ENCODE measurements around the gene DPF3. TPM values are rescaled to one million over a fixed set of nuclear protein-coding genes. Genes with fewer than 3 reads are reported as not detected.

DPF3 gene
- total RNA-seq, 2 experiments from 2014 or later, result 10.3 to 10.7 TPM

DNA sequence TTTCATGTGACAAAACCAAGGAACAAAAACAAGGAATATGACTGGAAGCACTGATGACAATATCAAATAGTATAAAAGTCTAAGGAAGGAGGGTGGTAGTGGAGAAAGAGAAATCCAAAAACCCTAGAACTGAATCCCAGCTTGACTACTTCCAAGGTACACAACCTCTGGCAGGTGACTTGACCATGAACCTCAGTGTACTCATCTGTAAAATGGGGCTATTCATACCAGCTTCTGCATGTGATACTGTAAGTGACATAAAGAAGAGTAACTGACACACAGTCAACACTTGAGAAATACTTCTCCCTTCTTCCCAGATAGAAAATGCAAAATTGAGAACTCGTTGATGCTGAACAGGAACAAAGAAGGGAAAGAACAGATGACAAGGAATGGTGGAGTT is 10.3 kb upstream of the DPF3 start:
- H3K9me3 Mint-ChIP-seq (ENCODE audit: insufficient read depth), result no peaks in the 10 kb centered on the region
- ChIA-PET POLR2A (interaction anchor here (0.6 to 1.3 kb wide), 2 partner anchors 9 to 47 kb away, joined by 3 read pairs; no protein-coding TSS in a partner anchor), CTCF (interaction anchor here (0.8 to 5.0 kb wide), 20 partner anchors 8 to 880 kb away, joined by 3 to 209 read pairs (median 4); partner anchors contain the start of gene DPF3)
- peaks cover 18% of the 10 kb centered on the region for H3K4me1 Mint-ChIP-seq (ENCODE audit: low read depth)
- H3K36me3 Mint-ChIP-seq (ENCODE audit: low read depth), result no peaks in the 10 kb centered on the region
- H3K27me3 Mint-ChIP-seq (ENCODE audit: low read depth), result peaks cover 43% of the 10 kb centered on the region
- no peak overlapping the region for H3K4me3 Mint-ChIP-seq
- no peak for ATAC-seq
- DNase-seq, result no peak
- no peak overlapping the region for H3K27ac Mint-ChIP-seq

DNA sequence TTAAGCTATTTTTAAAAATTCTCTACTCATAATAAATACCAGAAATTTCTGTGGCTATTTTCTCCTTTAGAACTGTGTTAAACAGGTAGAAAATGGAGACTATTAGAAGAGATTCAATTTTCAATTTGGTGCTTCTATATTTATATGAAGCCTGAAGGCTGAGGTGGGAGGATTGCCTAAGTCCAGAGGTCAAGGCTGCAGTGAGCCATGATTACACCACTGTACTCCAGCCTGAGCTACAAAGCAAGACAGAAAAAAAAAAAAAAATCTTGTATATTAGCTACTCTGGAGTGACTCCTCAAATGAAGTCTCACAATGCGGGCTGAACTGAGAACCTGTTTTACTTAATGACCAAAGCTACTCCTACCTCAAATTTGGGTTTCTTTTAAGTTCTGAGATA is 9.8 kb upstream of the DPF3 start:
- ATAC-seq (no peak), DNase-seq (no peak)
- no peaks in the 10 kb centered on the region for H3K9me3 Mint-ChIP-seq (ENCODE audit: insufficient read depth)
- POLR2A ChIA-PET, result interaction anchor here (0.6 to 1.3 kb wide), 2 partner anchors 9 to 47 kb away, joined by 3 read pairs; no protein-coding TSS in a partner anchor
- CTCF ChIA-PET, result interaction anchor here (0.8 to 5.0 kb wide), 16 partner anchors 9 to 880 kb away, joined by 3 to 209 read pairs (median 4); partner anchors contain the start of gene DPF3
- peaks cover 20% of the 10 kb centered on the region for H3K4me1 Mint-ChIP-seq (ENCODE audit: low read depth)
- no peak overlapping the region for H3K27ac Mint-ChIP-seq
- no peaks in the 10 kb centered on the region for H3K36me3 Mint-ChIP-seq (ENCODE audit: low read depth)
- no peak overlapping the region for H3K4me3 Mint-ChIP-seq
- peaks cover 44% of the 10 kb centered on the region for H3K27me3 Mint-ChIP-seq (ENCODE audit: low read depth)

DNA sequence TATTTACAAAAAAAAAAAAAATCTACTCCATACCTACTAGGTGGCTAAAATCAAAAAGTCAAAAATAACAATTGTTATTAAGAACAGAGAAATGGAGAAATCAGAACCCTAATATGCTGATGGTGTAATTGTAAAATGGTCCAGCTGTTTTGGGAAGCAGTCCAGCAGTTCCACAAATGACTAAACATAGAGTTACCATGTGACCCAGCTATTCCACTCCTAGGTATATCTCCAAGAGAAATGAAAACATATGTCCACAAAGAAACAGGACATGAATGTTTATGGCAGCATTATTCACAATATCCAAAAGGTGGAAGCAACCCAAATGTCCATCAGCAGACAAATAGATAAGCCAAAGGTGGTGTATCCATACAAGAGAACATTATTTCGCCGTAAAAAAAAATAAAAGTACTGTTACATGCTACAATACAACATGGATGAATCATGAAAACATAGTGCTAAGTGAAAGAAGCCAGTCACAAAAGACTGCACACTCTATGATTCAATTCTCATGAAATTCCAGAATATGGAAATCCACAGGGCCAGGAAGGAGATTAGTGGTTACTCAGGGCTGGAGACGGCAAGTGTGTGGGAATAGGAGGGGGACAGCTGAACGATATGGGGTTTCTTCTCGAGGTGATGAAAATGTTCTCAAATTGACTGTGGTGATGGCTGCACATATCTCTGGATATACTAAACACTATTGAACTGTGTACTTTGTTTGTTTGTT is 9.1 kb upstream of the DPF3 start:
- Mint-ChIP-seq H3K9me3 (ENCODE audit: insufficient read depth) (no peaks in the 10 kb centered on the region), H3K4me1 (ENCODE audit: low read depth) (peaks cover 20% of the 10 kb centered on the region), H3K4me3 (no peak overlapping the region), H3K27me3 (ENCODE audit: low read depth) (peaks cover 42% of the 10 kb centered on the region), H3K27ac (no peak overlapping the region), H3K36me3 (ENCODE audit: low read depth) (no peaks in the 10 kb centered on the region)
- ATAC-seq (no peak), DNase-seq (no peak)
- CTCF ChIA-PET, result interaction anchor here (0.6 to 5.0 kb wide), 10 partner anchors 9 to 429 kb away, joined by 3 to 209 read pairs (median 6); partner anchors contain the start of gene DPF3
- POLR2A ChIA-PET, result no interaction called here

DNA sequence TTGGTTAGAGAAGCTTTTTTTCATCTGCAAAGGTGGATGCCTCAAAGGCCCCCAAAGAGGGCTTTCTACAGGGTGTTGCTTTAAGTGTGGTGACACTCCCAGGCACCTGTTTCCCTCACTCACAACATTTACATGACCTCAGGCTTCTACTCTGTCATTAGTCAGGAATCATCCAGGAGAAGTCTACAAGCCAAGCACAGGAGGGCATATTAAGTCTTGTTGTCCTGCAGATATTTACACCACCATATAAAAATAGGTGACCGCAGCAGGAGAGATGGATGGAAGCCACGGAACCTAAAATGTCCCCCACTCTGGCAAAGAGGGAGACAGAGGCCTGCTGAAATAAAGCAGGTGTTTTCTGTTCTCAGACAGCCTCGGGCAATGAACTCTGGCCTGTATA is 7.5 kb upstream of the DPF3 start:
- H3K9me3 Mint-ChIP-seq (ENCODE audit: insufficient read depth), result no peaks in the 10 kb centered on the region
- ChIA-PET POLR2A (no interaction called here), CTCF (interaction anchor here (1.0 kb wide), 1 partner anchor 387 kb away, joined by 3 read pairs; no protein-coding TSS in a partner anchor)
- ATAC-seq (no peak), DNase-seq (no peak)
- H3K27ac Mint-ChIP-seq, result no peak overlapping the region
- peaks cover 43% of the 10 kb centered on the region for H3K27me3 Mint-ChIP-seq (ENCODE audit: low read depth)
- H3K36me3 Mint-ChIP-seq (ENCODE audit: low read depth), result no peaks in the 10 kb centered on the region
- peaks cover 11% of the 10 kb centered on the region for H3K4me1 Mint-ChIP-seq (ENCODE audit: low read depth)
- no peak overlapping the region for H3K4me3 Mint-ChIP-seq

DNA sequence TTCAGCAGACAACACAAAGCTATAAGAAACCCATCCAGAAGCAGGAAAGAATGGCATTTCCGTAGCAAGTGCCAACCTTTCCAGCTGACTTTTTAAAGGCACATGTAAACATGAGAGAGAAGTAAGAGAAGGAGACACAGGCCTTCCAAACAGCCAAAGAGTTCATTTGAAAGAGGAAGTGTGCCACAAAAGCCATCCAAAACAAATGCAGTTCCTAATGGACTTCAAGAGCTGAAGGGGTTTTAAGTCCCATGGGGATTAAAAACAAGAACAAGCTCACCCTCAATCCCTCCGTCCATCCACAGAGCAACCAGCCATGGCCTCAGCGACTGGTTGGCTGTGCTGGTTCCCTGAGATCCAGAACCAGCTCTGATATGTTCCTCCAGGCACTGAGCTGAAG is 4.5 kb upstream of the DPF3 start:
- DNase-seq (no peak), ATAC-seq (no peak)
- no peak overlapping the region for H3K4me3 Mint-ChIP-seq
- no peaks in the 10 kb centered on the region for H3K9me3 Mint-ChIP-seq (ENCODE audit: insufficient read depth)
- no peak overlapping the region for H3K27ac Mint-ChIP-seq
- no peaks in the 10 kb centered on the region for H3K36me3 Mint-ChIP-seq (ENCODE audit: low read depth)
- peaks cover 15% of the 10 kb centered on the region for H3K4me1 Mint-ChIP-seq (ENCODE audit: low read depth)
- POLR2A ChIA-PET, result interaction anchor here (0.6 kb wide), 1 partner anchor 14 kb away, joined by 3 read pairs; no protein-coding TSS in a partner anchor
- H3K27me3 Mint-ChIP-seq (ENCODE audit: low read depth), result peaks cover 46% of the 10 kb centered on the region
- CTCF ChIA-PET, result interaction anchor here (1.2 to 4.8 kb wide), 2 partner anchors 380 to 384 kb away, joined by 6 to 22 read pairs; no protein-coding TSS in a partner anchor

DNA sequence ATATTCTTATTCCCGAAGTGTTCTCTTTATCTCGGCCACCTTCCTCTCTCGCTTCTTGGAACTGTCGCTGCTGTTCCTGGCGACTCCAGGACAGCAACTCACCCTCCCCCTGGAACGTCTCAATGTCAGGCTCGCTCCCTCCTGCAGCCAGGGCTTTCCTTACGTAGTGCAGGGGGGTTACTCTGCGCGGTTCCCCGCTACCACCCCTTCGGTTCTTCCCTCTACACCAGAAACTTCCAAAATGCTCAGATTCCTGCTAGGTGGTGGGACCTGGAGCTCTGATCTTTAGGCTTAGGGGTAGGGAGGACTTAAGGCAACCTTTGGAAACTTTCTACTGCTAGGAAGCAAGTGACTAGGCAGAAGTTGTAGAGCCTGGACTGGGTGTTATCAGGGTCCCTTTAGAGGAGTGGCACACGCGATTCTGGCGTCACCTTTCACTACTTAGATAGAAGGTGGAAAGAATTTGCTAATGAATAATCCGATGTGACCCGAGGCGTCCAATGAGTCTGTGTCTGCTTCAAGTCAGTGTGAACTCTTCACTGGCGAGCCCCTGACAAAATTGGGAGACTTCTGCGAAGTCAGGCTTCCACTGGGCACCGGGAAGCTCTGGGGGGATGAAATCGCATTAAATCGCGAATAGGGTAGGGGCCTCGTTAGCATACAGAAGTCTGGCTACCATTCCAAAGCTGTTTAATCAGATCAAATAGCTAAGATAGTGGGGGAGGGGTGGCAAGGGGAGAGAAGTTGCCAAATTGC is 900 bp upstream of the DPF3 start:
- H3K4me1 Mint-ChIP-seq (ENCODE audit: low read depth), result peaks cover 30% of the 10 kb centered on the region
- no peak for ATAC-seq
- peak overlapping the region; percentile 97 for H3K4me3 Mint-ChIP-seq
- H3K27me3 Mint-ChIP-seq (ENCODE audit: low read depth), result peaks cover 52% of the 10 kb centered on the region
- no peak overlapping the region for H3K27ac Mint-ChIP-seq
- DNase-seq, result peak; percentile 27
- POLR2A ChIA-PET, result interaction anchor here (0.6 to 1.1 kb wide), 2 partner anchors 9 to 344 kb away, joined by 3 read pairs; no protein-coding TSS in a partner anchor
- no peaks in the 10 kb centered on the region for H3K9me3 Mint-ChIP-seq (ENCODE audit: insufficient read depth)
- H3K36me3 Mint-ChIP-seq (ENCODE audit: low read depth), result peaks cover 3% of the 10 kb centered on the region
- CTCF ChIA-PET, result interaction anchor here (0.6 to 2.6 kb wide), 8 partner anchors 9 to 433 kb away, joined by 3 to 24 read pairs (median 4); no protein-coding TSS in a partner anchor

DNA sequence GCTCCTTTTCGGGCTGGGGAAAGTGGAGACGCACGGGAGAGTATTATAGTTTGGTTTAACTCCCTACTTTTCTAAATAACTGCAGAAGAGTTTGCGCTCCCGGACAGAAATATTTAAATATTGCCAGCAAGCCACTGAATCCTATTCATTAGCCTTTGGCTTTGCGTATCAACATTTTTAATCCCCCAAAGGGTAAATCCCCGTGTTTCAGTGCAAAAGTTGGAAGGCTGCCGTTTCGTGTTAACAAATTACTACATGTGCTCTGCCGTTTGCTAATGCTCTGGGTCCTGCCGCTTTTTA is 372 bp upstream of the DPF3 start:
- CTCF ChIA-PET, result interaction anchor here (0.9 to 2.6 kb wide), 6 partner anchors 10 to 432 kb away, joined by 3 to 24 read pairs (median 6); no protein-coding TSS in a partner anchor
- Mint-ChIP-seq H3K4me1 (ENCODE audit: low read depth) (peaks cover 34% of the 10 kb centered on the region), H3K27ac (peak overlapping the region; percentile 76), H3K4me3 (peak overlapping the region; percentile 97), H3K27me3 (ENCODE audit: low read depth) (peaks cover 53% of the 10 kb centered on the region), H3K36me3 (ENCODE audit: low read depth) (peaks cover 3% of the 10 kb centered on the region), H3K9me3 (ENCODE audit: insufficient read depth) (no peaks in the 10 kb centered on the region)
- POLR2A ChIA-PET, result interaction anchor here (0.6 to 1.1 kb wide), 3 partner anchors 318 to 456 kb away, joined by 3 read pairs; no protein-coding TSS in a partner anchor
- no peak for DNase-seq
- no peak for ATAC-seq

DNA sequence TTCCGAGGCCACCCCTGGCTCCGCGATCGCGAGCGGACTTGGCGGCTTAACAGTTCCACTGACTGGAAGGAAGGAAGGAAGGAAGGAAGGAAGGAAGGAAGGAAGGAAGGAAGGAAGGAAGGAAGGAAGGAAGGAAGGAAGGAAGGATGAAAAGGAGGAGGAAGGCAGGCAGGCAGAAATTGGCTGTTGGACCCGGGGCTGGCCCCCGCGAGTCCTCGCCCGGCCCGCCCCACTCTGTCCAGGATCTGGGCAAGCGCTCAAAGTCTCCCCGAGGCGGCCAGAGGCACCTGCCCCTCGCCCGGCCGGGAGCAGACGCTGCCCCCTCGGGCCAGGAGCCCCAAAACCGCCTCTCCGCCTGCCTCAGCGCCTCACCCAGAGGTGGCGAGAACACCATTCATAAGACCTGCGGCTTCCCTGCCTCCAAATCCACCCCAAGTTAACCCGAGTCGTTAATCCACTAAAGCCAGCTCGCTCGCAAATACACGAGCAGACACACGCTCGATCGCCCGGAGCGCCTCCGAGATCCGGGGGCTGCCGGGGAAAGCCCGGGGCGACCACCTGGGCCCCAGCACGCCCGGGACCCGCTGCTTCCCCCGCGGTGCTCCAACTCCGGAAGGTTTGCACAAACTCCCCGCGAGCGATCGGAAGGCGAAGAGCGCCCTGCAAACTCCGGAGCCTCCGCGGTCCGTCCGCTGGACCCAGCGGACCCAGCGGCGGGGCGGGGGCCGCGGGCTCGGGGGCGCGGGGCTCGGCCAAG is 844 bp downstream of the DPF3 start:
- peaks cover 44% of the 10 kb centered on the region for H3K4me1 Mint-ChIP-seq (ENCODE audit: low read depth)
- H3K36me3 Mint-ChIP-seq (ENCODE audit: low read depth), result peaks cover 3% of the 10 kb centered on the region
- H3K9me3 Mint-ChIP-seq (ENCODE audit: insufficient read depth), result no peaks in the 10 kb centered on the region
- H3K27ac Mint-ChIP-seq, result peak overlapping the region; percentile 81
- ChIA-PET CTCF (interaction anchor here (1.0 to 2.6 kb wide), 6 partner anchors 9 to 383 kb away, joined by 3 to 24 read pairs (median 4); no protein-coding TSS in a partner anchor), POLR2A (interaction anchor here (0.8 to 1.1 kb wide), 2 partner anchors 233 to 316 kb away, joined by 3 read pairs; no protein-coding TSS in a partner anchor)
- ATAC-seq (peak; percentile 24), DNase-seq (peak; percentile 49)
- peaks cover 59% of the 10 kb centered on the region for H3K27me3 Mint-ChIP-seq (ENCODE audit: low read depth)
- peak overlapping the region; percentile 90 for H3K4me3 Mint-ChIP-seq

DNA sequence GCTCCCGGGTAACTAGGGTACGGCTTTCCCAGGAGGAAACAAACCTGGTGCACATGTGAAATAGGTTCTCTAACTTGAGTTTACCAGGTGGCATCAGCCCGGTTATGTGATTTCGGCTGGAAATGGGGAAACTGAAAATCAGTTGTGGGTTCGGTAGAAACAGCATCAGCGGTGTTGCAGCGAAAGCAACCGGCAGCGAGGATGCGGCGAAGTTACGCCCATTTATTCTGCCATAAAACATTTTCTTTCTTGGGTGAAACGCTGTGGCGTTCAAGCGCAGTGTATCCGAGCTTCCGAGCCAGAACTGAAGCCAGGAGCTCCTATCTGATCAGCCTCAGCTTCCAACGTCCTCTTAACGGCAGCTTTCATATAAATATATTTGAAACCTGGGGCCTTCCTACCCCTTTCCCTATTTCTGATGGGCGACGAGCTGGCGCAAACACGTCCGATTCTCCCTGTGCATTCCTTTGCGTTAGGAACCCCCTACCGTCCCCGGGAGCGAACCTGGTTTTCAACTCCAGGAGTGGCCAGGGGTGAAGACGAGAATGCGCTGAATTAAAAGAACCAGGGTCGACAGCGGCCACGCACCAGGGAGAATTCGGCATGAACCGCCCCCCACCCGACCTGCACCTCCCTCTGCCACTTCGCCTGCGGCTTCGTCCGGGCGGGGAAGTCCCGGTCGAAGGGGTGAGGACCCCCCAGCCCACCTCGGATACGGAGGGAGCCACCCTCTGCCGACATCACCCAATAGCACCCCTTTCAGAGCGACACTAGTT is 1.6 kb downstream of the DPF3 start:
- peaks cover 61% of the 10 kb centered on the region for H3K27me3 Mint-ChIP-seq (ENCODE audit: low read depth)
- peak overlapping the region; percentile 81 for H3K27ac Mint-ChIP-seq
- peaks cover 5% of the 10 kb centered on the region for H3K36me3 Mint-ChIP-seq (ENCODE audit: low read depth)
- H3K4me3 Mint-ChIP-seq, result peak overlapping the region; percentile 90
- ChIA-PET POLR2A (interaction anchor here (0.8 kb wide), 1 partner anchor 232 kb away, joined by 3 read pairs; no protein-coding TSS in a partner anchor), CTCF (interaction anchor here (0.9 to 1.4 kb wide), 3 partner anchors 13 to 416 kb away, joined by 3 to 4 read pairs (median 3); no protein-coding TSS in a partner anchor)
- peaks cover 49% of the 10 kb centered on the region for H3K4me1 Mint-ChIP-seq (ENCODE audit: low read depth)
- no peak for ATAC-seq
- peak; percentile 56 for DNase-seq
- H3K9me3 Mint-ChIP-seq (ENCODE audit: insufficient read depth), result no peaks in the 10 kb centered on the region

DNA sequence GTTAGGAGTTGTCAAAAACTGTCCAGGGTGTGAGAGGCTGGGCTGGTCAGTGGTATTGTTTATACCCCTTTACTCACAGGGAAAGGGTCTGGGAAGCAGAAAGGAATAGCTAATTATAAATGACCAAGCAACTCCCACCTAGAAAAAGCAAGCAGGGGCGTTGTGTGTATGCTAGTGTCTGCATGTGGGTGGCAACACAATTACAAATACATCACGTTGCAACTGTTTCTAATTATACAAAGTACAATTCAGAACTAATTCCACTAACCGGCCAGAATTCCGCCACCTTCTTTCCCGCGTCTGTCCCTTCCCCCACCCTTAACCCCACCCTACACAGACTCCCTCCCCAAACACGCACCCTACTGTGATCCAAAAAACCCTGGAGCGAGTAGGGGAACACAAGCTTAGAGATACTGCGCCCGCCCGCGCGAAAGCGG is 2.2 kb downstream of the DPF3 start:
- H3K4me3 Mint-ChIP-seq, result peak overlapping the region; percentile 90
- DNase-seq (no peak), ATAC-seq (no peak)
- peaks cover 49% of the 10 kb centered on the region for H3K4me1 Mint-ChIP-seq (ENCODE audit: low read depth)
- H3K27ac Mint-ChIP-seq, result no peak overlapping the region
- ChIA-PET POLR2A (no interaction called here), CTCF (interaction anchor here (0.9 to 1.5 kb wide), 7 partner anchors 12 to 415 kb away, joined by 3 to 7 read pairs (median 4); no protein-coding TSS in a partner anchor)
- H3K27me3 Mint-ChIP-seq (ENCODE audit: low read depth), result peaks cover 58% of the 10 kb centered on the region
- peaks cover 10% of the 10 kb centered on the region for H3K36me3 Mint-ChIP-seq (ENCODE audit: low read depth)
- H3K9me3 Mint-ChIP-seq (ENCODE audit: insufficient read depth), result peaks cover 2% of the 10 kb centered on the region

Data from activated CD8-positive, alpha-beta T cell treated with anti-CD3 and anti-CD28 coated beads, Interleukin-2, amount 10 ng/mL, durations not matched to agents 7 days and 5 days (primary cell).